HG02759 (cell line): ENCODE measurements around the gene C22orf23.

Source experiments
- ATAC-seq: cut with Tn5 transposase; IDR thresholded peaks from one replicate; pipeline ENCODE4 v1.9.1; 2021; ENCODE audit warnings: mild to moderate bottlenecking, moderate library complexity; ENCODE audit not compliant: unreplicated experiment

Gene C22orf23

GRCh38 chr22:37905534-37906363 lies 47.7 kb downstream of the C22orf23 start, which contains the start of gene MICALL1:
TSS of gene MICALL1 (plus strand) at chr22:37906297. CDS start at chr22:37906423, 126 bp downstream.
- ATAC-seq = peak; percentile 82

- ATAC-seq = no peak
Observed at GRCh38 chr22:37904572-37905533, 48.5 kb downstream of the C22orf23 start.

GRCh38 chr22:37898441-37899181 lies 54.8 kb downstream of the C22orf23 start:
- no peak for ATAC-seq

GRCh38 chr22:37897807-37898206 lies 55.6 kb downstream of the C22orf23 start:
- ATAC-seq = no peak

GRCh38 chr22:37896939-37897338 lies 56.5 kb downstream of the C22orf23 start:
- no peak for ATAC-seq

GRCh38 chr22:37896181-37896592 lies 57.2 kb downstream of the C22orf23 start:
- peak; percentile 59 for ATAC-seq

- ATAC-seq = no peak
Observed at GRCh38 chr22:37894939-37895670, 58.3 kb downstream of the C22orf23 start.

- no peak for ATAC-seq
Observed at GRCh38 chr22:37893583-37893983, 59.8 kb downstream of the C22orf23 start.
